Femur (tissue), 1 donor: ENCODE data around the gene KMT2A.
A peak's percentile ranks its signal among the peaks of the same experiment; 100 is the strongest.
"Not testable (repeated sequence)": the region's sequence is repeated elsewhere in the genome, so short reads cannot be mapped to it uniquely, and the experiment has no call there.

ENCODE experiments used
- DNase-seq: peaks from one replicate; pipeline ENCODE4 v3.0.0-alpha.2; 2017

The KMT2A gene

GRCh38 chr11:118435290-118435892 lies 901 bp upstream of the KMT2A start:
- DNase-seq, result peak; percentile 77

GRCh38 chr11:118436639-118437207 lies 431 bp downstream of the KMT2A start:
- DNase-seq, result peak; percentile 45

- peak; percentile 74 for DNase-seq
Measured at GRCh38 chr11:118437208-118438125, 1.2 kb downstream of the KMT2A start.

GRCh38 chr11:118438314-118438931 lies 2.1 kb downstream of the KMT2A start:
- peak; percentile 85 for DNase-seq

- no peak for DNase-seq
Measured at GRCh38 chr11:118439646-118440045, 3.4 kb downstream of the KMT2A start.

GRCh38 chr11:118441770-118442275 lies 5.5 kb downstream of the KMT2A start:
- DNase-seq, result no peak

- DNase-seq, result no peak
Measured at GRCh38 chr11:118442301-118442700, 6.0 kb downstream of the KMT2A start.

- no peak for DNase-seq
Measured at GRCh38 chr11:118442908-118443589, 6.8 kb downstream of the KMT2A start.

GRCh38 chr11:118443590-118444218 lies 7.4 kb downstream of the KMT2A start:
- DNase-seq, result no peak

GRCh38 chr11:118447423-118447822 lies 11.1 kb downstream of the KMT2A start:
- no peak for DNase-seq

GRCh38 chr11:118448294-118448693 lies 12.0 kb downstream of the KMT2A start:
- DNase-seq, result no peak

GRCh38 chr11:118449316-118449918 lies 13.1 kb downstream of the KMT2A start:
- DNase-seq, result no peak

GRCh38 chr11:118450451-118450850 lies 14.2 kb downstream of the KMT2A start:
- no peak for DNase-seq

- no peak for DNase-seq
Measured at GRCh38 chr11:118462178-118462577, 25.9 kb downstream of the KMT2A start.

GRCh38 chr11:118468968-118469367 lies 32.7 kb downstream of the KMT2A start:
- not testable (repeated sequence) for DNase-seq

- DNase-seq, result no peak
Measured at GRCh38 chr11:118471030-118471429, 34.7 kb downstream of the KMT2A start.

- DNase-seq, result no peak
Measured at GRCh38 chr11:118473537-118473936, 37.2 kb downstream of the KMT2A start.

- DNase-seq, result no peak
Measured at GRCh38 chr11:118476676-118477075, 40.4 kb downstream of the KMT2A start.

GRCh38 chr11:118481238-118481637 lies 44.9 kb downstream of the KMT2A start:
- not testable (repeated sequence) for DNase-seq

GRCh38 chr11:118484405-118484804 lies 48.1 kb downstream of the KMT2A start:
- DNase-seq, result no peak

GRCh38 chr11:118485273-118485672 lies 49.0 kb downstream of the KMT2A start:
- DNase-seq, result no peak
